Endometrial microvascular endothelial cells (primary cell): ENCODE measurements around the gene VAV3. TPM values are rescaled to one million over a fixed set of nuclear protein-coding genes. Genes with fewer than 3 reads are reported as not detected.
"Not testable (repeated sequence)": the region's sequence is repeated elsewhere in the genome, so short reads cannot be mapped to it uniquely, and the experiment has no call there.

ENCODE experiments used
- in situ Hi-C: cut with HindIII; loops from 2 replicates; pipeline ENCODE4 v1.10.0; 2017; ENCODE audit warnings: low sequenced_read_pairs, low pct_unique_long_range_greater_than_20kb; ENCODE audit errors: inconsistent ontology term
- total RNA-seq: library from RNA; depleted of rRNA; stranded (reverse); fragments of >200 nt; gene quantifications from one replicate; pipeline ENCODE4 v1.2.3, GENCODE V29; 2015; ENCODE audit errors: inconsistent ontology term

The VAV3 gene
- total RNA-seq, 1 donor from 2014 or later = 1.1 TPM

DNA sequence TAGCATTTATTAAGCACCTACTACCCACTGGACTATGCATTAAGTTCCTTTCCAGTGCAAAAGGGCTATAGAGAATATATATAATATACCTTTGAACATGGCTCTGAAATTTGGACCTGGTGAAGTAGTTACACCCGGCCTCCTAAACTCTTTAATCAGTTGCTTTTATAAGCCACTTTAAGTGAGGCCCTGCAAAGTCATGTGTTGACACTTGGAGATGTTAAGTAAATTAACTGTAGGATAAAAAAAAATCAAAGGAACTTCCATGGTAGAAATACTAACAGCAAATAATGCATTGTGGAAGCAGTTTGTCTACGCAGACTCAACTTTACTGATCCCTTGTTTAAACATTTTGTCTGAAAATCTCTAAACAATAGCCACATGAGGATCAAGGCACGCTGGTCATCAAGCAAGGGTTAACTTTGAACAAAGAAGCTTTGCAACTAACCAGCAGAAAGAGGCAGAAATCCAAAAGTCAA, 283.9 kb downstream of the VAV3 start:
- in situ Hi-C loops = no loop called here

DNA sequence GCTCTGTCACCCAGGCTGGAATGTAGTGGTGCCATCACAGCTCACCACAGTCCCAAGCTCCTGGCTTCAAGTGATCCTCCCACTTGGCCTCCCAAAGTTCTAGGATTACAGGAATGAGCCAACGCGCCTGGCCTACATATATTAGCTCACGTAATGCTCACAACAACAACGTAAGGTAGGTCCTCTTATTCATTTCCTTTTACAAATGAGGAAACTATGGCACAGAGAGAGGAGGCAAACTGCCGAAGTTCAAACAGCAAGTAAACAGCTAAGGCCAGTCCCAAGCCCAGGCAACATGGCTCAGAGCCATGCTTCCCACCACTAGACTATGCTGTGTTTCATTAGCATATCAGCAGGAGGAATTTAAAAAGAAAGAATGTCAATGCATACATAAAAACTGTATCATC, 284.4 kb downstream of the VAV3 start:
- in situ Hi-C loops = no loop called here

DNA sequence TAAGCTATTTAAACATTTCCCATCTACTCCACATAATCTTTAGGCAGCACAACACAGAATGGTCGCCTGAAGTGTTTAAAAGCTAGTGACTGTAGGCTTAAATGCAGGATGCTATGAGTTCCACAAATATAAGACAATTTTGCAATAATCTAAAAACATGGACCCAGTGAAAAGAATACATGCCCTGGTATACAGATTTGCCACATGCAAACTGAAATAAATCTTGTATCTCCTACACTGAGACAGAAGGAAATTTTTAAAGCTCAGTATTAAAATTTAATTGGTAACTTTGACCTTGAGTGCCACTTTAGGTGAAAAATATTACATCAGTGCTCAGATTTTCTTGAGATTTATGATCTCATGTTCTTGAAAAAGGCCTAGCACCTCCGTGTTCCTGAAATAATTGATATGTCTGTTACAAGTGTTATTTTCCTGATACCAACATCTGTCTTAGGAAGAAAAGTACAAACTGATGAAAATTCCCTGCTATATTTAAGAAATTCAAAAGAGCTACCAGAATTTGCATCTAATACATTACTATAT, 285.5 kb downstream of the VAV3 start:
- in situ Hi-C loops = no loop called here

DNA sequence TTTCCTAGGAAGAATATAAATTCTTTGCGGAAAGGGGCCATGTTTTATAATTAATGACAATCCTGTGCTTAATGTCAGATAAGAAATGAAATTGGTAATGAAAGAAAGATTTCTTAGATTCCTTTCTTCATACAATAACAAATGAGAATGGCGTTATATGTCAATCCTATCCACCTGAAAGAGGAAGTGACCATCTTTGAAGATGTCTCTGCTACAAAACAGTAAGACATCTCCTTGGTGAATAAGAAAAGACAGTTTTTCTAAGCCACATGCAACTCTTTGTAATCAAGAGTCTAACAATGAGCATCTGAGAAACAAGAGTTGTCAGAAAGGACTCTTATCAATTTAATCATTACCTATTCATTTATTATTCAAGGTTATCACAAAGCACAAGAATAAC, 286.0 kb downstream of the VAV3 start:
- in situ Hi-C loops = no loop called here

DNA sequence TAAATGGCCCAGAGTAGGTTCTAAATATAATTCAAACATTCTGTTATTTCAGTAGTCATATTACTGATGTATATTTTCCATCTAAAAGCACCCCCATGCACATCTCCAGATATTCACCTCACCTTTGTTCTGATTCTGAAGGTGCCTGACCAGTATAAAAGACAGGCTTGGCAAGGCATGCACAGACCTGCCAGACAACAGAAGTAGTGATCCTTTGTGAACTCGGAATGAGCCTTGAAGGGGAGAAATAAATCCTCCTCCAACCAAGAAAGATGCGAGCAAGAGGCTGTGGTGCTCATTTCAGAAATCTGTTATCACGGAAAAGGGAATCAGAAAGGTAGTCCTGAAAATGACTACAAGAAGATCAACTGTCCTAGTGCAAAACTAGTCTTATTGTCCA, 287.3 kb downstream of the VAV3 start:
- in situ Hi-C loops = no loop called here

DNA sequence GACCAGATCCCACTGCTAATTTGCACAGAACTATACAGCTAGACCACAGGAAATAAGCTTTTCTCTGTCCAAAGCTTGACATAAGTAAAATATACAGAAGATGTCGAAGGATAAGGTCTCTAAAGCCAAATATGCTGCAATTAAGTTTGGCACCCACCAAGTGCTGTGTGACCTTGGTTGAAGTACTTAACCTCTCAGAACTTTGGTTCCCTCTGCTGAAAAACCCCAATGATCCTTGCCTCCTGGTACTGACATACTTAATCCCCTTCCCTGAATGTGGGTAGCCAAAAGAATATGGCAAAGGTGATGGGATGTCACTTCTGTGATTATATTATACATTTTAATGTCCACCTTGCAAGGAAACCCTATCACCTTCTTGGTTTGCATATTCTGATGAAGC, 290.5 kb downstream of the VAV3 start:
- in situ Hi-C loops = no loop called here

DNA sequence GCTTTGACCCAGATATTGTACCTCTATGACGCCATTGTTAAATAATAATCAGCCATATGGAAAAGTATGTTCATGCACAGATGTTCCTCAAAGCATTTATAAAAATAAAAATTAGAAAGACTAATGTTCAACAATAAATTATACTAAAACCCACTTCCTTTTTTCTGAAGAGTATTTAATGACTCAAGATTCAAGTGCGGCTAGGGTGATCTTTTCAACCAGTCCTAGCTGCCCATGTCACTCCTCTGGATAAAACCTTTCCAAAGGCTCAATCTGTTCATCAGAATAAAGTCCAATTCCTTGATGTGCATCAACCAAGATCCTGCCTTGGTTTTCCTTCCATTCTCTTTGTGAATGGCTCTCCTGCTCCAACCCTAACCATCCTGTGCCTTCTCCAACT, 292.0 kb downstream of the VAV3 start:
- in situ Hi-C loops = no loop called here

DNA sequence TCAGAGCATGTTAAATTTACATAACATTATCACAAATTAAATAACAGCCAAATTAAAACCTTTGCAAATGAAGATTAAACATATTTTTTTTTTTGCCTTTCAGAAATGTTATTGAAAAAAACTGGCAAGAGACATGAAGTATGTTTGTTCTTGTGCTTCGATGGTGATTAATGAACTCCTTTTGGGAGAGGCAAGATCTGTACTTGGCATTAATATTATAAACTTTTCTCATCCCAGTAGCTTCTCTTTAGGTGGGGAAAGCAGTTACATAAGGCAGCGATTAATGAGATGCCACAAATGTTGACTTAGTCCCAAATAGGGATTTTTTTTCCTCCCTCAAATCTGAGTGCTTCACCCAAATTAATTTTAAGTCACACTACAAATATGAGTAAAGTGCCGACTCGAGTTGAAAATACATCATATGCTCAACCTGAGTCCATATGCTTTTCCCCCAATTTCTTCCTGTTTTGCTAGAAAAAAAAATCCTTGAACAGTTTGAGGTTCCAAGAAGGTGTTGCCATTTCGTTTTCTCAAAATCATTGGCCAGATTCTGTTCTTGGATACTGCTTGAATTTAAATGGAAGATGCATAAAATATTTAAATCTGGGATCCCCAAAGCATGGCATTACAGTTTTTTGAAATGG, 294.5 kb downstream of the VAV3 start:
- in situ Hi-C loops = no loop called here

DNA sequence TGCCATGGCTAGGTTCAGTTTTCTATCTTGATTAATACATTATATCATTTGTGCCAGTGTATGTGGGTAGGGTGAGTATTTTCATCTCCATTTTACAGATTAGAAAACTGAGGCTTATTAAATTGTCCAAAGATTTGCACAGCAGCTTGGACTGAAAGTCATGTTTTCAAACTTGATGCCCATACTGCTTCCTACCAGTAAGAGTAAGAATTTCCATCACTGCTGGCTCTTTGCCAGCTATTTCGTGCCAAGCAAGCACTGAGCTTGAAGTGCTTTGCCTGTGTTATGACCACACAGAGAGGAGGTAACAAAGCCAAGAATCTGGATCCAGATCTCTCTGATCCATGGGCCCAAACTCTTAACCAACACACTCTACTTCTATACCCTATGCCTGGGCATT, 295.0 kb downstream of the VAV3 start:
- in situ Hi-C loops = no loop called here

DNA sequence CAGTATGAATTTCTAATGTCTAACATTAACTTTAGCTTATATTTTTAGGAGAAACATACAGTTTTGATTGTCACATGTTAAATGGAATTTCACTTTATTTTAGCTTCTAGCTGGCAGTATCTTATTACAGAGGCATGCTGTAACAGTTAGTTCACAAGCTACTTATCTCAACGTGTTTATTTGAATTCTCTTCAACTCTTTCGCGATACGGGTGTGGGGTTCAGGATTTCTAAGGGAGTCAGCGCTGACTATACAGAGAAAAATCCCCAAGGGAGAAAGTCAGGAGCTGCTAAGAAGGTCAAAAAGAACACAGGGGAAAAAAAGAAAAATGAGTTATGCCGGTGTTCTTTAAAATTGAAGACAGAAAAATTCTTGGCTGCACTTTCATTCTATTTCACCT, 296.2 kb downstream of the VAV3 start:
- in situ Hi-C loops = no loop called here

DNA sequence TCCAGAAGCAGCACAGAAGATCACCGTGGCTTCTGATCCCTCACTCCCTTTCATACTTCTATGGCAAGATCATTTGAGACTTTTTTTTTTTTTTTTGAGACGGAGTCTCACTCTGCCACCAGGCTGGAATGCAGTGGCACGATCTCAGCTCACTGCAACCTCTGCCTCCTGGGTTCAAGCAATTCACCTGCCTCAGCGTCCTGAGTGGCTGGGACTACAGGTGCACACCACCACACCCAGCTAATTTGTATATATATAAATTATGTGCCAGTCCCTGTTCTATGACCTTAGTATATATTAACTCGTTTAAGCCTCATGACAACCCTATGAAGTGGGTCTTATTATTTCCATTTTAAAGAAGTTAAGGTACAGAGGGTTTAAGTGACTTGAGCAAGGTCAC, 298.5 kb downstream of the VAV3 start:
- in situ Hi-C loops = no loop called here

DNA sequence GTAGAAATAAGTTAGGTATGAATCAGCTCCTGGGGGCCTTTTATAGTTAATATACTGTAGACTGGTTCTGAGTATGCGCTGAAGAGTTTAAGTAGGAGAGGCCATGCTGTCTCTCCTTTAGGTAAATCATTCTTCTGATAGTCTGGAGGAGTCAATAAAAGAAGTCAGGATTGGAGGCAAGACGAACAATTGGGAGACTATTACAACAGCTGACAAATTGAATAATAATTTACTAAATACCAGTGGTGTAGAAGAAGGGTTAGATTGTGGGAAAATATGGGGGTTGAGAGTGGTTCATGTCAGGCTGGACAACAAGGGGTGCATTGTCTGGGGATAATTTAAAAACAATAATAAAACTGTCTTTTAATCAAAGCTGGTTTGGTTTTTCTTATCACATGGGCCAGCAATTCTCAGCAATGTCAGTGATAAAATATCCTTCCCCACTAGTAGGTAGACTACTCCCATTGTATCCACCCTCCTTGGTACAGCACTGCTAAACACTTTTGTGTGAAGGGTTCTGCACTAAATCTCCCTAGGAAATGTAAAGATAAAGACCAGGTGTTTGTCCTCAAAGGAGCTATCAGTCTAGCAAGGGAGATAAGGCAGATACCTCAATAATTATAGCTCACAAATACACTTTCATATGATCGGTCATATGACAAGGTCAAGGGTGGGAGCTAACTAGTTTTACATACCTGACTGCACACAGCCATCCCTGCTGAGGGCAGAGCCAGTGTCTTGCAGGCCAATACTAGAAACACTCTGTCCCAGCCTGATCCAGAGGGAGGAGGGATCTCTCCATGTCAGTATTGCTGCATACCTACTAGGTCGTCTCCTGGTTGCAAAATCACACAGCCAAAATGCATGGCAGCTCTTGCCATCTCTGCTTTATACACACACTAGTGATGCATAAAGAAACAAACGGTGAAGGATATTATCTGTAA, 299.7 kb downstream of the VAV3 start:
- in situ Hi-C loops = no loop called here

DNA sequence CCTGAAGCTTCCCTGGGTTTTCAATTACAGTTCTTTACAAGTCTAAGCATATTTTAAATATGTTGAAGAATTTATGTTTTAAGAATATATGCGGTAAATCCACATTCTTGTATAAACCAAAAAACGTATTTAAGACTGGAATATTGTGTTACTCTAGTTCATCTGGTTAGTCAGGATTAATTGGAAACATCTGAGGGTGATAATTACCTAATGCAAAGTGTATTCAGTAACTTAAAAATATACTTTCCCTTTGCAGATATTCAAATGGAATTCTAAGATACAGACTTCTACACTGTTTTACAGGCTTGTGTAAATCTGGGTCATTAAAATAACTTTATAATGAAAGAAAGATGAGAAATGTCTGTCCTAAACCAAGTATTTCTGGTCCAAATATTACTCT, 302.0 kb downstream of the VAV3 start:
- in situ Hi-C loops = no loop called here

DNA sequence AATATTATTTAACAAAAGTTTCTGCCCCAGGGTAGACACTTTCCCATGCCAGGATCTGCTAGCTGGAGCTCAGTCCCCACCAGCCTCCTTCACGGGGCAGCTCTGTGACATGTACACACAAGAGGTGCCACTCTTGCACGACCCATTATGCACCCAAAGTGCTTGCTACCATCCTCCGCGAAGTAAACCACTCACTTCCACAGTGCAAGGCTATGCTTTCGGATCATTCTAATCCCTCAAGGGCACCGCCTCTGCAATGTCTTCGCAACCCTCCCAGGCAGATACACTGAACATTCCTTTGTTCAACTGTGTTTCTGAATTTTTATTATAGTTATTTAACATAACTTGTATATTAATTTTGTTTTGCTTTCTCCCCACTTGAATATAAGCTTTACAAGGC, 303.8 kb downstream of the VAV3 start:
- in situ Hi-C loops = no loop called here

DNA sequence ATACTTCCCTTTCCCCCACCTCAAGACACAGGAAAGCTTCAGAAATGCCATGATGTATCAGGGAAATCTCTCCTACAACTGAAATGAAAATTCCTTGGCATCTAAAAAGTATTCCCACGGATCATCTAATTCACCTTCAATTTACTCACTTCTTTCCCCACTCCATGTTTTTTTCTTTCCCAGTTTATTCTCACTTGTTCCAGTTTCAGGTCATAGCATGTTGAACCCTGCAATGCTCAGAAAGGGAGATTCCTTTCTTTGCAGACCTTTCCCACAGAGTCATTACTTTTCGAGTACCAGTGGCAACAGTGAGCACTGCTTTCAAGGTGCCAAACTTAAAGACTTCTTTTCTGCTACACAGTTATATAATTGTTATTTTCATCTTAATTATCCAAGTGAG, 305.0 kb downstream of the VAV3 start:
- in situ Hi-C loops = no loop called here

DNA sequence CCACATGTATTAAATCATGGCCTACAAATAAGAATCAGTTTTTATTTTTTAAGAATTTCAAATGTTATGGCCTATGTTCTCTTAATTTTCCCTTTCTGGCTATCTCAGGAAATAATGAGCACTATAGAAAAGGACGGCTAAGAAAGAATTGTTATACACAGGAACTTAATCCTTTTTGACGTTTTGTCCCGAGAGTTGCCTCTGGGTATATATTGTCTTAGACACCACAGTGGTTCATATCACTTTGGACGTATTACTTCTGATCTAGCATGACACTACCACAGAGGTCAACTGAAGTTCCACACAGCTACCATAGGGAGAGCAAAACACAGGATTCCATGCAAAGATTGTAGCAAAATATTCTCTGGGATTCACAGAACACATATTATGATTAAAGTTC, 307.6 kb downstream of the VAV3 start:
- in situ Hi-C loops = no loop called here

DNA sequence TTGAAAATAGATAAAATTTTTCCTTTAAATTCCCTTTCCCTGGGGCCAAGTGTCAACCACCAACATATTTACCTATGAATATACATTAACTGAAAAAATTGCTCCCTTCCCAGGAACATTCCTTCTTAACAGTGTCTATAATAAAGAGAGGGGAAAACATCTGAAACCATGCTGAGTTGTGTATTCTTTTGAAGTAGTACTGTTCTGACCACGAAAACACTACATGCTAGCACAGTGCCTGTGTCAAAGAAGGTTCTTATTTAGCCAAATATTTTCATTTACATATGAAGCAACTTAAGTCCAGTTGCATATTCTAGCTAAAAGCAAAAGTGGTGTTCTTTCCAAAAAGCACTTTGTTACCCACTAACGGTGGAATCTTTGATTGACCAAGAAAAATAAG, 311.2 kb downstream of the VAV3 start:
- in situ Hi-C loops = no loop called here

DNA sequence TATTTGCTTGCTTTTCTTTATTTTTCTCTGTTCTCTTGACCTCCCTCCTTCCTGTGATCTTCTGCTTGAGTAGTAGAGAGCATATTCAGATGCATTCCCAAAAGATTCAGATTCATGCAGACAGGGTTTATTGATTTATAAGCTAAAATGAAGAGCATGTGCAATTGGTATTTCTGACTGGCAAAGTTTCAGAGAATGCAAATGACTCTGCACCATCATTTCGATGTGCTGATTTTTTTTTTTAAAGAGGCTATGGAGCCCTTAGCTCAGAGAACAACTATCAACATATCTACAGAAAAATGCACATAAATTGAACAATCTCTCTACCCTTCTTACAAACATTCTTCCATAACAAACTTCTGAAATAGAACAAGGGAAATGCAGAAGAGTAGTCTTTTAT, 312.0 kb downstream of the VAV3 start:
- in situ Hi-C loops = no loop called here

DNA sequence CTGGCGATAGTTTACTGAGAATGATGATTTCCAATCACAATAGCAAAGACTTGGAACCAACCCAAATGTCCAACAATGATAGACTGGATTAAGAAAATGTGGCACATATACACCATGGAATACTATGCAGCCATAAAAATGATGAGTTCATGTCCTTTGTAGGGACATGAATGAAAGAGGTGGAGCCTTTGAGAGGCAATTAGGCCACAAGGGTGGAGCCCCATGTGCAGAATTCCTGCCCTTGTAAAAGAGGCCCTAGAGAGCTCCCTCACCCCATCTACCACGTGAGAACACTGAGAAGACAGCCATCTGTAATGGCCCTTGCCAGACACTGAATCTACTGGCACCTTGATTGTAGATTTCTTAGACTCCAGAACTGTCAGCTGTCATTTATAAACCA, 314.2 kb downstream of the VAV3 start:
- in situ Hi-C loops = not testable (repeated sequence)

DNA sequence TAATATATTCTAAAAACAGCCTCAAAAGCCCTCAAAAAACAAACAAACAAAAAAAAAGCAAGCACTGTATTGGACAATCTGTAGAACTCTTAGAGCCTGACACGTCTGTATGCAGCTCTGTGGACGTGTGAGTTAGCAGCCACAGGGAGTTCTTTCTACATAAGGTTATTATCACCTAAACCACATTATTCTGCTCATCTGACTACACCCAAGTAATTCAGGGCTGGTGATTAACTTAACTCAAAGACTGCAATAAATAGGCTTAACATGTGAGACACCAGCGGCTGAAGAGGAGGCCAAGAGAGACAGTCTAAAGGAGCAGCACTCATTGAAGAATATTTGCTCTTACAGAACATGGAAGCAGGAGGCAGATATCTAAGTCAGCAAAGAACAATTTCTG, 316.0 kb downstream of the VAV3 start:
- in situ Hi-C loops = no loop called here
